Neural cell (in vitro differentiated cells): Measurements from ENCODE around the gene LRSAM1. TPM values are rescaled to one million over a fixed set of nuclear protein-coding genes. Genes with fewer than 3 reads are reported as not detected.

Experiments
- H2AFZ ChIP-seq: fragments of 200-600, 300-800 bp; sonication (generic), shearing (Covaris generic); 2 replicates; pipeline ENCODE4 v1.6.0; 2014; ENCODE audit warnings: low read depth, mild to moderate bottlenecking, antibody characterized with exemption, low read length, moderate library complexity
- H3F3A ChIP-seq: fragments of 200-600 bp; shearing (Covaris generic); 2 replicates; pipeline ENCODE4 v1.6.1; 2016; ENCODE audit warnings: mild to moderate bottlenecking, moderate library complexity, mixed read lengths, antibody characterized with exemption, low read length; ENCODE audit not compliant: insufficient read depth, poor library complexity, severe bottlenecking
- H3K27ac ChIP-seq: fragments of 200-600, 300-800 bp; sonication (generic), shearing (Covaris generic); 2 replicates; pipeline ENCODE4 v1.5.1; 2014; ENCODE audit warnings: mild to moderate bottlenecking, low read length, moderate library complexity
- H3K27me3 ChIP-seq: fragments of 300-800, 200-600 bp; sonication (generic), shearing (Covaris generic); 2 replicates; pipeline ENCODE4 v1.6.0; 2014; ENCODE audit warnings: mild to moderate bottlenecking, low read depth, low read length, moderate library complexity; ENCODE audit not compliant: insufficient read depth
- H3K36me3 ChIP-seq: fragments of 300-800, 200-600 bp; sonication (generic), shearing (Covaris generic); 2 replicates; pipeline ENCODE4 v1.5.1; 2014; ENCODE audit warnings: mild to moderate bottlenecking, antibody characterized with exemption, low read length, moderate library complexity; ENCODE audit not compliant: insufficient read depth
- H3K4me2 ChIP-seq: fragments of 300-800, 200-600 bp; sonication (generic), shearing (Covaris generic); 2 replicates; pipeline ENCODE4 v1.6.0; 2014; ENCODE audit warnings: mild to moderate bottlenecking, low read length
- H3K4me3 ChIP-seq: fragments of 300-800, 200-600 bp; sonication (generic), shearing (Covaris generic); 2 replicates; pipeline ENCODE4 v1.5.1; 2014; ENCODE audit warnings: mild to moderate bottlenecking, low read length, moderate library complexity
- H3K79me2 ChIP-seq: fragments of 200-600 bp; shearing (Covaris generic); replicated peaks from 2 replicates; pipeline ENCODE4 v1.6.0; 2014; ENCODE audit warnings: mild to moderate bottlenecking, low read length, moderate library complexity; ENCODE audit not compliant: insufficient read depth
- H3K9ac ChIP-seq: fragments of 300-800, 200-600 bp; sonication (generic), shearing (Covaris generic); 2 replicates; pipeline ENCODE4 v1.6.1; 2016; ENCODE audit warnings: mild to moderate bottlenecking, low read length, mixed read lengths
- H3K9me2 ChIP-seq: fragments of 200-600 bp; shearing (Covaris generic); 2 replicates; pipeline ENCODE4 v1.6.1; 2016; ENCODE audit warnings: mild to moderate bottlenecking, low read length, mixed read lengths; ENCODE audit not compliant: insufficient read depth
- H3K9me3 ChIP-seq: fragments of 200-600, 300-800 bp; sonication (generic), shearing (Covaris generic); 2 replicates; pipeline ENCODE4 v1.6.1; 2016; ENCODE audit warnings: mild to moderate bottlenecking, mixed run types, low read length, moderate library complexity, mixed read lengths
- H4K20me1 ChIP-seq: fragments of 200-600 bp; shearing (Covaris generic); 2 replicates; pipeline ENCODE4 v1.6.1; 2016; ENCODE audit warnings: mild to moderate bottlenecking, mixed run types; ENCODE audit not compliant: insufficient read depth
- EP300 ChIP-seq: fragments of 450-650 bp; conservative IDR thresholded peaks from 2 replicates; pipeline ENCODE4 v1.6.1; 2014; ENCODE audit warnings: antibody characterized with exemption, mild to moderate bottlenecking, moderate library complexity; ENCODE audit not compliant: poor library complexity, severe bottlenecking
- EZH2 ChIP-seq: fragments of 200-600, 300-800 bp; shearing (Covaris generic), sonication (generic); IDR thresholded peaks from 2 replicates; pipeline ENCODE4 v1.6.1; 2014; ENCODE audit warnings: antibody characterized with exemption, low read length, borderline replicate concordance, mild to moderate bottlenecking; ENCODE audit not compliant: insufficient read depth, poor library complexity, severe bottlenecking
- MXI1 ChIP-seq: fragments of 450-650 bp; conservative IDR thresholded peaks from 2 replicates; pipeline ENCODE4 v1.6.1; 2014; ENCODE audit warnings: antibody characterized with exemption, mild to moderate bottlenecking; ENCODE audit not compliant: poor library complexity, severe bottlenecking
- POLR2AphosphoS5 ChIP-seq: IDR thresholded peaks from 2 replicates; pipeline ENCODE4 v1.6.1; 2012
- RAD21 ChIP-seq: fragments of 450-650 bp; conservative IDR thresholded peaks from 2 replicates; pipeline ENCODE4 v1.6.1; 2014; ENCODE audit warnings: antibody characterized with exemption, mild to moderate bottlenecking, moderate library complexity
- REST ChIP-seq: IDR thresholded peaks from 2 replicates; pipeline ENCODE4 v1.6.1; 2012; ENCODE audit warnings: borderline replicate concordance
- SMC3 ChIP-seq: fragments of 450-650 bp; conservative IDR thresholded peaks from 2 replicates; pipeline ENCODE4 v1.6.1; 2014; ENCODE audit warnings: antibody characterized with exemption, mild to moderate bottlenecking, moderate library complexity; ENCODE audit not compliant: poor library complexity
- TAF1 ChIP-seq: IDR thresholded peaks from 2 replicates; pipeline ENCODE4 v1.6.1; 2012; ENCODE audit warnings: low read depth
- polyA plus RNA-seq: library from polyadenylated mRNA; depleted of rRNA; stranded (reverse); fragments of >200 nt; gene quantifications from 2 replicates; pipeline ENCODE4 v1.2.3, GENCODE V29; 2014
- TF ChIP-seq, protein P1 (sequence below): fragments of 450-650 bp; IDR thresholded peaks from 2 replicates; pipeline ENCODE4 v1.5.1; 2014; ENCODE audit warnings: antibody characterized with exemption, mild to moderate bottlenecking, moderate library complexity; ENCODE audit not compliant: poor library complexity, severe bottlenecking

Gene LRSAM1
- polyA plus RNA-seq, 1 donor from 2014 or later = 21.6 TPM

- Histone ChIP-seq H3K36me3 (no peaks in the 10 kb centered on the region), H3K9me2 (no peaks in the 10 kb centered on the region), H2AFZ (no peak overlapping the region), H4K20me1 (no peaks in the 10 kb centered on the region), H3K27ac (no peak overlapping the region), H3K9me3 (no peaks in the 10 kb centered on the region), H3K4me2 (no peak overlapping the region), H3K4me3 (no peak overlapping the region), H3K79me2 (peaks cover 15% of the 10 kb centered on the region), H3F3A (no peaks in the 10 kb centered on the region), H3K27me3 (no peaks in the 10 kb centered on the region), H3K9ac (no peak overlapping the region)
- TF ChIP-seq MXI1 (no peak), POLR2AphosphoS5 (no peak), RAD21 (no peak), TAF1 (no peak), EZH2 (no peak), REST (no peak), EP300 (no peak), SMC3 (no peak)
- TF ChIP-seq, protein P1, sequence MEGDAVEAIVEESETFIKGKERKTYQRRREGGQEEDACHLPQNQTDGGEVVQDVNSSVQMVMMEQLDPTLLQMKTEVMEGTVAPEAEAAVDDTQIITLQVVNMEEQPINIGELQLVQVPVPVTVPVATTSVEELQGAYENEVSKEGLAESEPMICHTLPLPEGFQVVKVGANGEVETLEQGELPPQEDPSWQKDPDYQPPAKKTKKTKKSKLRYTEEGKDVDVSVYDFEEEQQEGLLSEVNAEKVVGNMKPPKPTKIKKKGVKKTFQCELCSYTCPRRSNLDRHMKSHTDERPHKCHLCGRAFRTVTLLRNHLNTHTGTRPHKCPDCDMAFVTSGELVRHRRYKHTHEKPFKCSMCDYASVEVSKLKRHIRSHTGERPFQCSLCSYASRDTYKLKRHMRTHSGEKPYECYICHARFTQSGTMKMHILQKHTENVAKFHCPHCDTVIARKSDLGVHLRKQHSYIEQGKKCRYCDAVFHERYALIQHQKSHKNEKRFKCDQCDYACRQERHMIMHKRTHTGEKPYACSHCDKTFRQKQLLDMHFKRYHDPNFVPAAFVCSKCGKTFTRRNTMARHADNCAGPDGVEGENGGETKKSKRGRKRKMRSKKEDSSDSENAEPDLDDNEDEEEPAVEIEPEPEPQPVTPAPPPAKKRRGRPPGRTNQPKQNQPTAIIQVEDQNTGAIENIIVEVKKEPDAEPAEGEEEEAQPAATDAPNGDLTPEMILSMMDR = no peak
These were observed 24.6 kb upstream of the LRSAM1 start for GRCh38 chr9:127426756-127427155.

DNA sequence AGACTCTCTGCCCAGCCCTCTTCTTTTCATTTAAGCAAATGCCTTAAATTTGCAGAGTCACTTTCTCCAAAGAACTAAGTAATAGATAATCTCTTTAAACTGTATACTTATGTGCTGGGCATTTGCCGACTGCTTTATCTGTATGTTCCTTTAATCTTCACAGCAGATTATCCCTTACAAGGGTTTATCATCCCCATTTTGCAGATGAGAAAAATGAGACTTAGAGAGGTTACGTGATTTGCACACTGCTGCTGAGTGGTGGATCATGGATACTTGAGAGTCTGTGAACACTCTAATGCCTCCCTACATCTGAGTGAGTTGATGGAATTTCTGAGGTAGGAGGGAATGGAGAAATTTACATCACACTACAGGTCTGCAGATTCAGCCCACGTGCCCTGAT is 23.0 kb upstream of the LRSAM1 start:
- no peaks in the 10 kb centered on the region for H3K9me3 ChIP-seq
- no peak for TF ChIP-seq POLR2AphosphoS5
- no peak for TF ChIP-seq MXI1
- no peak for TF ChIP-seq EP300
- TF ChIP-seq SMC3 = no peak
- TF ChIP-seq, protein P1 = no peak
- TF ChIP-seq RAD21 = no peak
- TF ChIP-seq EZH2 = no peak
- H3K27me3 ChIP-seq = no peaks in the 10 kb centered on the region
- H3K9me2 ChIP-seq = no peaks in the 10 kb centered on the region
- no peak overlapping the region for H3K4me2 ChIP-seq
- H3K27ac ChIP-seq = no peak overlapping the region
- H4K20me1 ChIP-seq = no peaks in the 10 kb centered on the region
- H3K79me2 ChIP-seq = peaks cover 15% of the 10 kb centered on the region
- no peak overlapping the region for H2AFZ ChIP-seq
- H3K36me3 ChIP-seq = no peaks in the 10 kb centered on the region
- no peak overlapping the region for H3K4me3 ChIP-seq
- H3K9ac ChIP-seq = no peak overlapping the region
- H3F3A ChIP-seq = no peaks in the 10 kb centered on the region
